Spinal cord (tissue), 10 donors: ENCODE results near the gene TCEA3. TPM values are rescaled to one million over a fixed set of nuclear protein-coding genes. Genes with fewer than 3 reads are reported as not detected.

Experiments used
- DNase-seq, 6 donors: peaks; one replicate each; pipeline versions ENCODE4 v3.0.0 to v3.0.0-alpha.2; 2013 to 2015; ENCODE audit warnings: low spot score in 6 of 6, low read depth in 4 of 6
- H3K27ac ChIP-seq: one replicate; pipeline ENCODE4 v1.5.1; 2013; ENCODE audit warnings: low read depth, low read length, control low read depth
- H3K27me3 ChIP-seq: one replicate; pipeline ENCODE4 v1.6.1; 2013; ENCODE audit warnings: low read length; ENCODE audit not compliant: control insufficient read depth, insufficient read depth
- H3K36me3 ChIP-seq: one replicate; pipeline ENCODE4 v1.6.1; 2013; ENCODE audit warnings: low read length; ENCODE audit not compliant: control insufficient read depth, insufficient read depth
- H3K4me1 ChIP-seq: one replicate; pipeline ENCODE4 v1.6.1; 2013; ENCODE audit warnings: low read length; ENCODE audit not compliant: control insufficient read depth, insufficient read depth
- H3K4me3 ChIP-seq: one replicate; pipeline ENCODE4 v1.5.1; 2013; ENCODE audit warnings: low read depth, low read length, control low read depth
- H3K9me3 ChIP-seq: one replicate; pipeline ENCODE4 v1.6.1; 2013; ENCODE audit warnings: low read length; ENCODE audit not compliant: control insufficient read depth, insufficient read depth
- WGBS: methylation state at CpG from one replicate; pipeline ENCODE4 v1.1.5; 2013; ENCODE audit warnings: missing lambda C conversion rate; ENCODE audit not compliant: insufficient coverage; 5-methylcytosine and 5-hydroxymethylcytosine counted together
- polyA plus RNA-seq, 2 donors: library from polyadenylated mRNA; unstranded; fragments of 120-200 nt; gene quantifications; one replicate each; pipeline ENCODE4 v1.2.1, GENCODE V29; 2013; ENCODE audit not compliant: insufficient read length in 2 of 2
- total RNA-seq, 2 donors: library from RNA; depleted of rRNA in 1 of 2; stranded (reverse); fragments of 120-200 nt in 1 of 2; fragments of >200 nt in 1 of 2; gene quantifications; one replicate each; pipeline versions ENCODE4 v1.2.3 to v1.2.4, GENCODE V29; 2013 to 2014
- donor health status: healthy.

Gene TCEA3
- total and polyA plus RNA-seq, 4 donors, result 9.1 to 32.6 (median 16.6) TPM

GRCh38 chr1:23399229-23399628, 25.3 kb downstream of the TCEA3 start:
- no peak overlapping the region for H3K27ac ChIP-seq
- H3K4me3 ChIP-seq, result no peak overlapping the region
- H3K4me1 ChIP-seq, result peaks cover 27% of the 10 kb centered on the region
- H3K27me3 ChIP-seq, result no peaks in the 10 kb centered on the region
- H3K36me3 ChIP-seq, result no peaks in the 10 kb centered on the region
- no peaks in the 10 kb centered on the region for H3K9me3 ChIP-seq
- no peak for DNase-seq
- no CpG with 5 or more reads among the region's 1 CpG for WGBS

- no peak overlapping the region for H3K27ac ChIP-seq
- peaks cover 3% of the 10 kb centered on the region for H3K36me3 ChIP-seq
- H3K27me3 ChIP-seq, result no peaks in the 10 kb centered on the region
- 100% methylated on average over 3 of the region's 7 CpGs for WGBS
- no peaks in the 10 kb centered on the region for H3K9me3 ChIP-seq
- no peak overlapping the region for H3K4me3 ChIP-seq
- DNase-seq, result no peak
- H3K4me1 ChIP-seq, result peaks cover 19% of the 10 kb centered on the region
Measured at GRCh38 chr1:23397908-23398307, 26.6 kb downstream of the TCEA3 start.

- Histone ChIP-seq H3K27me3 (no peaks in the 10 kb centered on the region), H3K27ac (no peak overlapping the region), H3K9me3 (no peaks in the 10 kb centered on the region), H3K4me1 (peaks cover 18% of the 10 kb centered on the region), H3K36me3 (peaks cover 3% of the 10 kb centered on the region), H3K4me3 (no peak overlapping the region)
- no peak for DNase-seq
- WGBS, result 100% methylated on average over 1 of the region's 2 CpGs
Measured at GRCh38 chr1:23396380-23396779, 28.2 kb downstream of the TCEA3 start.

GRCh38 chr1:23395849-23396248, 28.7 kb downstream of the TCEA3 start:
- H3K9me3 ChIP-seq, result no peaks in the 10 kb centered on the region
- no peak overlapping the region for H3K4me3 ChIP-seq
- no peaks in the 10 kb centered on the region for H3K27me3 ChIP-seq
- peaks cover 3% of the 10 kb centered on the region for H3K36me3 ChIP-seq
- WGBS, result 92% methylated on average over 4 of the region's 4 CpGs
- H3K4me1 ChIP-seq, result peaks cover 12% of the 10 kb centered on the region
- peak overlapping the region; percentile 16 for H3K27ac ChIP-seq
- DNase-seq, result no peak

GRCh38 chr1:23395154-23395724, 29.3 kb downstream of the TCEA3 start:
- Histone ChIP-seq H3K4me3 (no peak overlapping the region), H3K9me3 (no peaks in the 10 kb centered on the region), H3K4me1 (peaks cover 12% of the 10 kb centered on the region), H3K36me3 (peaks cover 3% of the 10 kb centered on the region), H3K27me3 (no peaks in the 10 kb centered on the region), H3K27ac (peak overlapping the region; percentile 72)
- peak in 1 of 6 donors; percentile 51 for DNase-seq
- WGBS, result 31% methylated on average over 4 of the region's 8 CpGs

- Histone ChIP-seq H3K27me3 (no peaks in the 10 kb centered on the region), H3K9me3 (no peaks in the 10 kb centered on the region), H3K36me3 (peaks cover 3% of the 10 kb centered on the region), H3K27ac (peak overlapping the region; percentile 72), H3K4me1 (peaks cover 12% of the 10 kb centered on the region), H3K4me3 (no peak overlapping the region)
- peak in 2 of 6 donors; percentile 73 to 88 for DNase-seq
- WGBS, result 6% methylated on average over 6 of the region's 7 CpGs
Measured at GRCh38 chr1:23394684-23395083, 29.9 kb downstream of the TCEA3 start.

- WGBS, result 86% methylated on average over 1 of the region's 4 CpGs
- Histone ChIP-seq H3K4me1 (peaks cover 12% of the 10 kb centered on the region), H3K9me3 (no peaks in the 10 kb centered on the region), H3K4me3 (no peak overlapping the region), H3K27me3 (no peaks in the 10 kb centered on the region), H3K27ac (peak overlapping the region; percentile 72), H3K36me3 (peaks cover 3% of the 10 kb centered on the region)
- DNase-seq, result no peak
Measured at GRCh38 chr1:23394181-23394580, 30.4 kb downstream of the TCEA3 start.

GRCh38 chr1:23393706-23394105, 30.8 kb downstream of the TCEA3 start:
- peaks cover 3% of the 10 kb centered on the region for H3K36me3 ChIP-seq
- no peaks in the 10 kb centered on the region for H3K27me3 ChIP-seq
- H3K9me3 ChIP-seq, result no peaks in the 10 kb centered on the region
- H3K4me3 ChIP-seq, result no peak overlapping the region
- no peak for DNase-seq
- 94% methylated on average over 14 of the region's 15 CpGs for WGBS
- no peak overlapping the region for H3K27ac ChIP-seq
- H3K4me1 ChIP-seq, result peaks cover 12% of the 10 kb centered on the region

- Histone ChIP-seq H3K4me1 (peaks cover 12% of the 10 kb centered on the region), H3K4me3 (no peak overlapping the region), H3K9me3 (no peaks in the 10 kb centered on the region), H3K36me3 (peaks cover 5% of the 10 kb centered on the region), H3K27ac (no peak overlapping the region), H3K27me3 (no peaks in the 10 kb centered on the region)
- DNase-seq, result no peak
- WGBS, result 69% methylated on average over 1 of the region's 2 CpGs
Measured at GRCh38 chr1:23392125-23392855, 32.3 kb downstream of the TCEA3 start.

GRCh38 chr1:23389837-23390321, 34.7 kb downstream of the TCEA3 start:
- no peak overlapping the region for H3K27ac ChIP-seq
- no peak for DNase-seq
- WGBS, result 73% methylated on average over 8 of the region's 9 CpGs
- peaks cover 4% of the 10 kb centered on the region for H3K4me1 ChIP-seq
- H3K4me3 ChIP-seq, result no peak overlapping the region
- no peaks in the 10 kb centered on the region for H3K27me3 ChIP-seq
- H3K9me3 ChIP-seq, result no peaks in the 10 kb centered on the region
- peaks cover 5% of the 10 kb centered on the region for H3K36me3 ChIP-seq
